ENCODE measurements around the gene DISC1. TPM values are rescaled to one million over a fixed set of nuclear protein-coding genes. Genes with fewer than 3 reads are reported as not detected.

DISC1 gene
- total RNA-seq, 2 donors from 2014 or later, result 6.7 to 9.3 TPM

DNA sequence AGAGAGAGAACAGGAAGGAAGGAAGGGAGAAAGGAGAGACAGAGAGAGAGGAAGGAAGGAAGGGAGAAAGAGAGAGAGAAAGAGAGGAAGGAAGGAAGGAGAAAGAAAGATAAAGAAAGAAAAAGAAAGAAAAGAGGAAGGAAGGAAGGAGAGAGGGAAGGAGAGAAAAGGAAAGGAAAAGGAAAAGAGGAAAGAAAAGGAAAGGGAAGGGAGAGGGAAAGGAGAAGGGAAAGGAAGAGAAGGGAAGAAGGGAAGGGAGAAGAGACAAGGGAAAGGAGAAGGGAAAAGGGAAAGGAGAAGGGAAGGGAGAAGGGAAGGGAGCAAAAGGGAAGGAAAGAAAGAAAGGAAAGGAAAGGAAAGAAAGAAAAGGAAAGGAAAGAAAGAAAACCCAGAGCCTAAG lies 404.6 kb downstream of the DISC1 start:
- no peak for DNase-seq (ENCODE audit: low spot score)
- Histone ChIP-seq H3K4me1 (replicated peaks) (no peaks in the 10 kb centered on the region), H3K4me3 (no peak overlapping the region), H3K27ac (no peak overlapping the region), H3K27me3 (replicated peaks; ENCODE audit: insufficient read depth) (no peaks in the 10 kb centered on the region), H3K36me3 (no peaks in the 10 kb centered on the region), H3K9me3 (no peaks in the 10 kb centered on the region)
- TF ChIP-seq POLR2AphosphoS5 (IDR thresholded peaks at IDR 0.05) (no peak), POLR2A (IDR thresholded peaks at IDR 0.05) (no peak)
- TF ChIP-seq, protein P1, sequence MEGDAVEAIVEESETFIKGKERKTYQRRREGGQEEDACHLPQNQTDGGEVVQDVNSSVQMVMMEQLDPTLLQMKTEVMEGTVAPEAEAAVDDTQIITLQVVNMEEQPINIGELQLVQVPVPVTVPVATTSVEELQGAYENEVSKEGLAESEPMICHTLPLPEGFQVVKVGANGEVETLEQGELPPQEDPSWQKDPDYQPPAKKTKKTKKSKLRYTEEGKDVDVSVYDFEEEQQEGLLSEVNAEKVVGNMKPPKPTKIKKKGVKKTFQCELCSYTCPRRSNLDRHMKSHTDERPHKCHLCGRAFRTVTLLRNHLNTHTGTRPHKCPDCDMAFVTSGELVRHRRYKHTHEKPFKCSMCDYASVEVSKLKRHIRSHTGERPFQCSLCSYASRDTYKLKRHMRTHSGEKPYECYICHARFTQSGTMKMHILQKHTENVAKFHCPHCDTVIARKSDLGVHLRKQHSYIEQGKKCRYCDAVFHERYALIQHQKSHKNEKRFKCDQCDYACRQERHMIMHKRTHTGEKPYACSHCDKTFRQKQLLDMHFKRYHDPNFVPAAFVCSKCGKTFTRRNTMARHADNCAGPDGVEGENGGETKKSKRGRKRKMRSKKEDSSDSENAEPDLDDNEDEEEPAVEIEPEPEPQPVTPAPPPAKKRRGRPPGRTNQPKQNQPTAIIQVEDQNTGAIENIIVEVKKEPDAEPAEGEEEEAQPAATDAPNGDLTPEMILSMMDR (IDR thresholded peaks at IDR 0.05), result no peak
- intact Hi-C loops (cut with DNase I), result no loop called here

DNA sequence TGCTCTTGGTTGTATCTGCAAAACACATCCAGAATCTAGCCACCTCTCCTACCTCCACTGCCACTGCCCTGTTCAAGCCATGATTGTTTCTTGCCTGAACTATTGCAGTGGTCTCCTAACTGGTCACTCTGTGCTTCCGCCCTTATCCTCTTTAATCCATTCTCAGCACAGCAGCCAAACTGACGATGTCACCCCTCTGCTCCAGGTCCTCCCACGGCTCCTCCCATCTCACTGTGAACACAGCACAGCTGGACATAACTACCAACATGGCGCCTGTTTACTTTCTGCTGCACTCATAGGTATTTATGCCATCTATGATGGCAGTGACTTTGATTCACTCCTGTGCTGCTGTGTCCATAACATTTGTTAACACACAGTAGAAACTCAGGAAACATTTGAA lies 406.7 kb downstream of the DISC1 start:
- no peak for DNase-seq (ENCODE audit: low spot score)
- 90% methylated on average over 4 of the region's 4 CpGs for WGBS
- intact Hi-C loops (cut with DNase I), result no loop called here
- no peaks in the 10 kb centered on the region for H3K36me3 ChIP-seq
- no peaks in the 10 kb centered on the region for H3K27me3 ChIP-seq (replicated peaks; ENCODE audit: insufficient read depth)
- TF ChIP-seq POLR2A (IDR thresholded peaks at IDR 0.05) (no peak), POLR2AphosphoS5 (IDR thresholded peaks at IDR 0.05) (no peak)
- TF ChIP-seq, protein P1 (IDR thresholded peaks at IDR 0.05), result no peak
- H3K4me1 ChIP-seq (replicated peaks), result no peaks in the 10 kb centered on the region
- H3K27ac ChIP-seq, result no peak overlapping the region
- no peak overlapping the region for H3K4me3 ChIP-seq
- no peaks in the 10 kb centered on the region for H3K9me3 ChIP-seq

DNA sequence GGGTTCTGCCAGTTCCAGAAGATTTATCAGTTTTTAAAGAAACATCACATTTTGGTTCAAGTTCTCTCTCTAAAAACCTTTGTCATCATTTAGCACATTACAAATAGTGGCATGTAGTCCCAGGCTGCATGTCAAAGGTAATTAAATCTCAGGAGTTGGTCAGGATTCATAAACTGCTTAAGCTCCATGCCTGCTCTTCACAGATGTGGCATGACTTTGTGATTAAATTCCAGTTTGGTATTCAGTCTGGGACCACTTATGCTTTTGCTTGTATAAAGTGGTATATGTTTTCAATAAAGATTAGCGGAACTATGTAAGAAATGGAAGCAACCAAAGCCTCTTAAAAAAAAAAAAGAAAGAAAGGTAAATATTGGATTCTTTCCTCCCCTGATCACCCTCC lies 408.0 kb downstream of the DISC1 start:
- H3K36me3 ChIP-seq, result no peaks in the 10 kb centered on the region
- 98% methylated on average over 1 of the region's 1 CpG for WGBS
- no peak for DNase-seq (ENCODE audit: low spot score)
- no peaks in the 10 kb centered on the region for H3K27me3 ChIP-seq (replicated peaks; ENCODE audit: insufficient read depth)
- no peak overlapping the region for H3K4me3 ChIP-seq
- H3K4me1 ChIP-seq (replicated peaks), result no peaks in the 10 kb centered on the region
- no peak overlapping the region for H3K27ac ChIP-seq
- TF ChIP-seq, protein P1 (IDR thresholded peaks at IDR 0.05), result no peak
- no peaks in the 10 kb centered on the region for H3K9me3 ChIP-seq
- intact Hi-C loops (cut with DNase I), result no loop called here

DNA sequence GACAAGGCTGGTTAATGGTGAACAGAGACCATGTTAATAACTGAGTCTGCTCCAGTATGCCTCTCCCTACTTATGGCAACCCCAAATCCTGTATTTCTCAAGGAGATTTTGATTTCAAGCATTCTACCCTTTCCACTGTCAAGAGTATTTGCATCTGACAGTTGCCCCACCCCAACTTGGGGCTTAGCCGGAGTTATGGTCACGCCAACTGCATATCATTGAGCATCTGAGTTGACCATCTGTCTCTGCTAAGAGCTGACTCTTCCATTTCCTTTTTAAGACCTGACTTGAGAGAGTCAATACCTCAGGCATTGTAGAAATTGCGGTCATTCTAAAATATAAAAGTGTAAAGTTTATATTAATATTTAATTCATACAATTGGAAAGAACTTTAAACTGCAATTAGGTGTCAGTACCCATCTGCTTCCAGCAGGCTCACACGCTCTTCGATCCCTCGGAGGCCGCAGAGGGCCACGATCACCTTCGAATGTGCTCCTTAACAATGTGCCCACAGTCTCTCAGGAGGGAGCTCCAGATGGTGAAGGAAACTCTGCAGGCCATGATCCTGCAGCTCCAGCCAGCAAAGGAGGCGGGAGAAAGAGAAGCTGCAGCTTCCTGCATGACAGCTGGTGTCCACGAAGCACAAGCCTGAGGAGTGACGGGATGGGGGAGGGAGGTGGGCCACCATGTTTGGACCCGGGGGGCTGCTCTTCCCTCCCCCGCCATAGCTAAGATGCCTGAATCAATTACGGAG lies 409.8 kb downstream of the DISC1 start:
- Histone ChIP-seq H3K4me3 (no peak overlapping the region), H3K4me1 (replicated peaks) (no peaks in the 10 kb centered on the region), H3K27me3 (replicated peaks; ENCODE audit: insufficient read depth) (no peaks in the 10 kb centered on the region), H3K27ac (no peak overlapping the region), H3K9me3 (no peaks in the 10 kb centered on the region), H3K36me3 (no peaks in the 10 kb centered on the region)
- WGBS, result 87% methylated on average over 15 of the region's 15 CpGs
- TF ChIP-seq POLR2A (IDR thresholded peaks at IDR 0.05), result no peak
- TF ChIP-seq, protein P1 (IDR thresholded peaks at IDR 0.05), result no peak
- no peak for TF ChIP-seq POLR2AphosphoS5 (IDR thresholded peaks at IDR 0.05)
- DNase-seq (ENCODE audit: low spot score), result no peak
- intact Hi-C loops (cut with DNase I), result no loop called here

DNA sequence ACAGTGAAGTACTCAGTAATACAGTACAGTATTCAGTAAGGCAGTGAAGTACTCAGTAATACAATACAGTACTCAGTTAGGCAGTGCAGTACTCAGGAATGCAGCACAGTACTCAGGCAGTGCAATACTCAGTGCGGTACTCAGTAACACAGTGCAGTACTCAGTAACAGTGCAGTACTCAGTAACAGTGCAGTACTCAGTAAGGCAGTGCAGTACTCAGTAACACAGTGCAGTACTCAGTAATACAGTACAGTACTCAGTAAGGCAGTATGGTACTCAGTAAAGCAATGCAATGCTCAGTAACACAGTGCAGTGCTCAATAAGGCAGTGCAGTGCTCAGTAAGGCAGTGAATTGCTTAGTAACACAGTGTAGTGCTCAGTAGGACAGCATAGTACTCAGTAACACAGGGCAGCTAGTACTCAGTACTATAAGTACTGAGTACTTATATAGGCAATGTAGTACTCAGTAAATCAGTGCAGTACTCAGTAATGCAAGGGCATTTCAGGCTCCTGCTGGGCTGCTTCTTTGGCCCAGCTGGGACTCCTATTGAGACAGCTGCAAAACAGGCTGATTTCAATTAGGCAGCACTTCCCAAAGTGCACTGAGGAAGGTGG lies 411.3 kb downstream of the DISC1 start:
- TF ChIP-seq POLR2AphosphoS5 (IDR thresholded peaks at IDR 0.05) (no peak), POLR2A (IDR thresholded peaks at IDR 0.05) (no peak)
- TF ChIP-seq, protein P1 (IDR thresholded peaks at IDR 0.05), result no peak
- intact Hi-C loops (cut with DNase I), result no loop called here
- no peak for DNase-seq (ENCODE audit: low spot score)
- H3K36me3 ChIP-seq, result no peaks in the 10 kb centered on the region
- 100% methylated on average over 1 of the region's 1 CpG for WGBS
- H3K27ac ChIP-seq, result no peak overlapping the region
- H3K4me3 ChIP-seq, result no peak overlapping the region
- no peaks in the 10 kb centered on the region for H3K9me3 ChIP-seq
- no peaks in the 10 kb centered on the region for H3K4me1 ChIP-seq (replicated peaks)
- no peaks in the 10 kb centered on the region for H3K27me3 ChIP-seq (replicated peaks; ENCODE audit: insufficient read depth)
